ENCODE data around the gene ACBD4. TPM values are rescaled to one million over a fixed set of nuclear protein-coding genes. Genes with fewer than 3 reads are reported as not detected.

ACBD4 gene
- total RNA-seq, 2 donors from 2014 or later, result 18.8 to 23.3 TPM

GRCh38 chr17:45168991-45169752, 33.7 kb downstream of the ACBD4 start:
- Histone ChIP-seq H3K9me3 (no peaks in the 10 kb centered on the region), H3K4me3 (no peak overlapping the region), H3K27ac (peak overlapping the region; percentile 29 to 84), H3K4me1 (replicated peaks) (peaks cover 8% of the 10 kb centered on the region), H3K27me3 (replicated peaks; ENCODE audit: insufficient read depth) (no peaks in the 10 kb centered on the region), H3K36me3 (no peaks in the 10 kb centered on the region)
- DNase-seq (ENCODE audit: low spot score), result no peak
- WGBS, result 84% methylated on average over 43 of the region's 43 CpGs
- no peak for TF ChIP-seq POLR2AphosphoS5 (IDR thresholded peaks at IDR 0.05)
- peak in 1 of 4 experiments; percentile 21 for TF ChIP-seq CTCF (IDR thresholded peaks at IDR 0.05)
- intact Hi-C loops (cut with DNase I), result no loop called here

GRCh38 chr17:45170280-45170930, 34.9 kb downstream of the ACBD4 start:
- H3K4me1 ChIP-seq (replicated peaks), result peaks cover 8% of the 10 kb centered on the region
- WGBS, result 66% methylated on average over 12 of the region's 12 CpGs
- no peaks in the 10 kb centered on the region for H3K9me3 ChIP-seq
- intact Hi-C loops (cut with DNase I), result no loop called here
- H3K27ac ChIP-seq, result peak overlapping the region; percentile 82 to 84
- H3K27me3 ChIP-seq (replicated peaks; ENCODE audit: insufficient read depth), result no peaks in the 10 kb centered on the region
- no peak for TF ChIP-seq POLR2A (IDR thresholded peaks at IDR 0.05)
- H3K4me3 ChIP-seq, result no peak overlapping the region
- no peak for DNase-seq (ENCODE audit: low spot score)
- H3K36me3 ChIP-seq, result no peaks in the 10 kb centered on the region

- intact Hi-C loops (cut with DNase I), result no loop called here
- DNase-seq (ENCODE audit: low spot score), result peak; percentile 82
- Histone ChIP-seq H3K27me3 (replicated peaks; ENCODE audit: insufficient read depth) (no peaks in the 10 kb centered on the region), H3K9me3 (no peaks in the 10 kb centered on the region), H3K4me3 (peak overlapping the region in 1 of 2 donors; percentile 11), H3K4me1 (replicated peaks) (peaks cover 8% of the 10 kb centered on the region), H3K27ac (peak overlapping the region; percentile 82 to 84), H3K36me3 (no peaks in the 10 kb centered on the region)
- WGBS, result 16% methylated on average over 5 of the region's 5 CpGs
- TF ChIP-seq POLR2A (IDR thresholded peaks at IDR 0.05) (peak; percentile 33), POLR2AphosphoS5 (IDR thresholded peaks at IDR 0.05) (peak; percentile 85), CTCF (IDR thresholded peaks at IDR 0.05) (no peak)
Observed at GRCh38 chr17:45170931-45171337, 35.4 kb downstream of the ACBD4 start.

GRCh38 chr17:45171338-45172231, 36.1 kb downstream of the ACBD4 start:
- H3K36me3 ChIP-seq, result no peaks in the 10 kb centered on the region
- H3K4me1 ChIP-seq (replicated peaks), result peaks cover 8% of the 10 kb centered on the region
- no peak for TF ChIP-seq POLR2AphosphoS5 (IDR thresholded peaks at IDR 0.05)
- no peak for TF ChIP-seq CTCF (IDR thresholded peaks at IDR 0.05)
- no peak for TF ChIP-seq POLR2A (IDR thresholded peaks at IDR 0.05)
- no peaks in the 10 kb centered on the region for H3K27me3 ChIP-seq (replicated peaks; ENCODE audit: insufficient read depth)
- WGBS, result 27% methylated on average over 19 of the region's 20 CpGs
- H3K4me3 ChIP-seq, result peak overlapping the region; percentile 3 to 11
- intact Hi-C loops (cut with DNase I), result no loop called here
- DNase-seq (ENCODE audit: low spot score), result peak; percentile 48
- peak overlapping the region; percentile 82 to 84 for H3K27ac ChIP-seq
- no peaks in the 10 kb centered on the region for H3K9me3 ChIP-seq

- 33% methylated on average over 5 of the region's 5 CpGs for WGBS
- no peak overlapping the region for H3K4me3 ChIP-seq
- no peaks in the 10 kb centered on the region for H3K9me3 ChIP-seq
- no peaks in the 10 kb centered on the region for H3K27me3 ChIP-seq (replicated peaks; ENCODE audit: insufficient read depth)
- intact Hi-C loops (cut with DNase I), result no loop called here
- DNase-seq (ENCODE audit: low spot score), result no peak
- peak overlapping the region; percentile 82 to 84 for H3K27ac ChIP-seq
- no peaks in the 10 kb centered on the region for H3K36me3 ChIP-seq
- TF ChIP-seq POLR2A (IDR thresholded peaks at IDR 0.05) (no peak), POLR2AphosphoS5 (IDR thresholded peaks at IDR 0.05) (no peak), CTCF (IDR thresholded peaks at IDR 0.05) (no peak)
- H3K4me1 ChIP-seq (replicated peaks), result peaks cover 8% of the 10 kb centered on the region
Observed at GRCh38 chr17:45172232-45172540, 36.7 kb downstream of the ACBD4 start.

Measured in prostate gland (tissue), 2 donors.